NOMO-1 (cell line): Measurements from ENCODE around the gene FGD5.
"Not testable (repeated sequence)": the region's sequence is repeated elsewhere in the genome, so short reads cannot be mapped to it uniquely, and the experiment has no call there.

Experiments used
- DNase-seq, 2 experiments: peaks; one replicate each; lab custom pipeline; 2025; ENCODE audit not compliant: unreplicated experiment in 2 of 2; lab: John Stamatoyannopoulos, UW

FGD5 gene

GRCh38 chr3:14894085-14894484 lies 75.3 kb downstream of the FGD5 start:
- DNase-seq: no peak

DNA sequence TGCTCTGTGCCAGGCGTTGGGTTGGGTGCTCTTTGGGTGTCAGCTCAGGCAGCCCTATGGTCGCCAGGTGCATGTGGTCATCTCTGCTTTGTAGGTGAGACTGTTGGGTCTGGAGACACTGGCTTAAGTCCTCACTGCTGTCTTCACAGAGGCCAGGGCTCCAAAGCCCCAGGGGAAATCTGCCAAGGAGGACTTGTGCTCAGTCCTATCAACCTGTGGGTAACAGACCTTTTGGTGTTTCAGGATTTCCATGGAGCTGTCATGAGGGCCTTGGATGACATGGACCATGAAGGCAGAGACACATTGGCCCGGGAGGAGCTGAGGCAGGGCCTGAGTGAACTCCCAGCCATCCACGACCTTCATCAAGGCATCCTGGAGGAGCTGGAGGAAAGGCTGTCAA lies 78.5 kb downstream of the FGD5 start:
- DNase-seq: no peak

GRCh38 chr3:14898929-14899328 lies 80.2 kb downstream of the FGD5 start:
- no peak for DNase-seq

GRCh38 chr3:14899993-14900618 lies 81.3 kb downstream of the FGD5 start:
- no peak for DNase-seq

DNA sequence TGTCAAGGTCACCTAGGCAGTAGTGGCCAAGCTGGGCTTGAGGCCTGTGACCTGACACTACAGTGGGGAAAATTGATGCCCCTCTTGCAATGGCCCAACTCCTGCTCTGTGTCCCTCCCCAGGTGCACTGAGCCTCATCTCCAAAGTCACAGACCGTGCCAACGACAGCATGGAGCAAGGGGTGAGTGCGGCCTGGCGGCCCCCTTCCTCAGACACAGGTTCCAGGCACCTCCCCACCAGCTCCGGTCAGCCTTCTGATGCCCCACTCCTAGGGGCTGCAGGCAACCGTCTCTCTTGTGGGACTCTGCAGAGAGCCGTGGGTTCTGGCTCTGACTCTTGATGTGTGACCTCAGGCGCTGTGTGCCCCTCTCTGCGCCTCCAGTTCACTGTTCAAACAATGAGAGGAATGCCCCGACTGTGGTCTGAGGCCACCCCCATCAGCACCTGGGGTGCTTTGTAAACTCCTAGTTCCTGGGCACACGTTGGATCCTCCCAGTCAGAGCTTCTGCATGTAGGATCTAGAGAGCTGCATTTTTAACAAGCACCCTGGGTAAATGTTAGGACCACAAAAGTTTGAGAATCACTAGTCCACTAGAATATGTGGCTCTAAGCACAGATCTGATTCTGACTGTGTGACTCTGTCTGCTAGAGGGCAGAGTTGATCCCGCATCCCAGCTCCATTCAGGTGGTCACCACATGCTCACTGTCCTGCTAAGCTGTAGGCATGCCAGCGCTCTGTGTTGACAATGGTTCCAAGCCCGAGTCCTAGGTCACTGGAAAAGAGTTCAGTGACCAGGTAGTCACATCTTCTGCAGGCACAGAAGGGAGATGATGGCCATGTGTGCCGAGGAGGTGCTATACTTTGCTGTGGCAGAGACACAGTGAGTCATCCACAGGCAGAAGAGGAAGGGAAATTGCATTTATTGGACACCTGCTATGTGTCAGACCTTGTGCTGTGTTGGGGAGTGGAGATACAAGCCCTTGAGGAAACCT lies 82.4 kb downstream of the FGD5 start:
- no peak for DNase-seq

- no peak for DNase-seq
These were observed 84.0 kb downstream of the FGD5 start for GRCh38 chr3:14902719-14903118.

- not testable (repeated sequence) for DNase-seq
These were observed 84.7 kb downstream of the FGD5 start for GRCh38 chr3:14903501-14903900.

- DNase-seq: no peak
These were observed 86.4 kb downstream of the FGD5 start for GRCh38 chr3:14905055-14905657.

DNA sequence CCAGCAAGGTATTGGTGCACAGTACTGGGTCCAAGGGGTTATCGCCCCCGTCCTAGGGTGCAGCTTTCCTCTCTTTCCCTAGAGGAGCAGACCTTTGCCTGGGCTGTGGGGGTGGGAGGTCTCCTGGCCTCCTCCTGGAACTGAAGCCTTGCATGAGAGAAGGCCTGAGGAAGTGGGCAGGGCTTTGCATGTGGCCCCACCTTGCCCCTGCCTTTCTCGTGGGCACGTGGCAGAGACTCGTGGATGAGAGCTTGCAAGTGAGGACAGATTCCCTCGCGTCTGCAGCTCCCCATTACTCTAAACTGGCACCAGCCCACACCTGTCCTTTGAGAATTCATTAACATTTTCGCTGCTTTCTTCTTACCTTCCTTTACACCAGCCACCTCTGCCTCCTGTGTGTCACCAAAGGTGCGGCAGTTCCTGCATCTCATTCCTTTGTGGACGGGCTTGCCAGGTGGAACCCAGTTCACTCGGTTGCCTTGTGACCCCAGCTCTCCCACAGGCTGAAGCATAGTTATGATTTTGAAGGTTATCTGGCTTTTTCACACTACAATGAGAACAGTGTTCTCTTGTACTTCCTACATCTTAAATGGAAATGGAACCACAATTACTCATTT lies 87.7 kb downstream of the FGD5 start:
- DNase-seq: no peak

DNA sequence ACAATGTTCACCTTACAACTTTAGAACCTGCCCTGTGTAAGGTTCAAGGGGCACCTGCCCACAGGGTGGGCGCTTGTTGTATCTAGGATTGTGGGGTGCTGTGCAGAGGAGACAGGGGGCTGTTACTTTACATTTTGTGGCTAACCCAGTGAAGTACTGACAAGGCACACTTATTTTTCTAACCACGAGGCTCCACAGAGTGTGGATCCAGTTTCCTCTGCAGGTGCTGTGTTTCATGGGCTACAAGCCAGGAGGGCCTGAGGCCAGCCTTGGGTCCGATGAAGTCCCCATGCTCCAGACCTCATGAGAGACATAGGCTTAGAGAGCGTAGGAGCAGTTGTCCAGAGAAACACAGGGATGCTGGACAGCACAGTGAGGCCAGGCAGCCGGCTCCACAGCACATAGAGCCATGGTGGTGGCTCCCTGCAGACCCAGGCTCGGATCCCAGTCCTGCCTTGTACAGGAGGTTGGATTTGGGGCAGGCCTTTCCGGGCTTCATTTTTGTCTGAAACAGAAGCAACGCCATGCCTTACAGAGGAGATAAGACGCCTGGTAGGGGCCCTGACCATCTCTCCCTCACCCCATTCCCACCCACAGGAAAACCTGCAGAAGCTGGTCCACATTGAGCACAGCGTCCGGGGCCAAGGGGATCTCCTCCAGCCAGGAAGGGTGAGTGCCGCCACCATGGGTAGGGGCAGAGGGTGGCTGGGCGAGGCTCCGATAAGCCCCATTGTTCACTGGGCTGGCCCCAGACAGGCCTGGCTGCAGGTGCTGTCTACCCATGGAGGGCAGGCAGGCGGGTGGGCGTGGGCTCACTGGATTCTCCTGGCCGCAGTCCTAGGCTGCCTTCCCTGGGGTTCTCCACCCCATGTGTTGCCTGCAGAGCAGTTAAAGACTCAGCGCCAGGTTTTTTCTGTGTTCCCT lies 88.5 kb downstream of the FGD5 start:
- DNase-seq: no peak

DNA sequence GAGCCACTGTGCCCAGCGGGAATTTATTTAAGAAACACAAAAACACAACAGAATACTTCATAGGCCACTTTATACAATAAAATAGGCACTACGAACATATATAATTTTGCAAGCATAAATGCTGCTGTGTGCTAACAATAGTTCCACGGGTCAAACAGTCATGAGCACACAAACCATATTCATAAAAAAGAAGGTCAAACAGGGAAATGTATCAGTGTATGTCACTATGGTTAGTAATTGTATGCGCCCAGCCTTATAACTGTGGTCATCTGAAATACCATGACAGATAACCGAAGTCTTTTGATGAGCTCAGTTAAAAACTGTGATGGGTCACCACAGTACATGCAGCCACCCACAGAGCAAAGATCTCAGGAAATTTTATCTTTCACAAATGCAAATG lies 90.5 kb downstream of the FGD5 start:
- no peak for DNase-seq

- no peak for DNase-seq
These were observed 92.9 kb downstream of the FGD5 start for GRCh38 chr3:14911651-14912050.

DNA sequence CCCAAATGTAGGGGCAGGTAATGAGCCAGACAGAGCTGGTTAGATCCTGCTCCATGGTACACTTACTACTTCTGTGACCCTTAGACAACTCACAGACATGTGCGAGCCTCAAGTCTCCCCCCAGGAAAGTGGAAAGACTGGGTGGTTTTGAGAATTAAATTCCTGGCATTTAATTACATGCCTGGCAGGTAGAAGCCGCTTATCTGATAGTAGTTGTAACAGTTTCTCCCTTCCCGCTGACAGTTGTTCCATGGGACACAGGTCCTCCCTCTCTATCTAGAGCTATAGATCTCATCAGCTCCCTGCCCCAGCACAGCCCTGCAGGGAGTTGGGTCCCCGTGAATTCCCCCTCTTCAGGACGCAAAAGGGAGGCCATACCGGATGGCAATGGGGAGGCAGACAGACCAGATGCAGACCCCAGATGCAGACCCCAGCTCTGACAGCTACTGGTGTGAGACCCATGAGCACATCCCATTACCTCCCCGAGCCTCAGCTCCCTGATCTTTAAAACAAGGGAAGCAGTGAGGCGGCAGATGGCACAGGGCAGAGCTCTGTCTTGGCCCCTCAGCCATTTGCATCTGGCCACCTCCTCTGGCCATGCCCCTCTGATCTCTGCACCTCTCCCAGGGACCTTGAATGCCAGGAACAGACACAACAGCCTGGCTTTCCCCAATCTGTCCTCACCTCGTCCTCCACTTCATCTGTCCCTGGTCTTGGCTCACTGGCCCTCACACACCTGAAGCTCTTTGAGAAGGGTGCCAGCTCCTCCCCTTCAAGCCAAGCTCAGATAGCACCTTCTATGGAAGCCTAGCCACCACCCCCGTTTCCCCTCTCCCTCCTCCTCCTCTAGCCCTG lies 94.5 kb downstream of the FGD5 start:
- DNase-seq: no peak

DNA sequence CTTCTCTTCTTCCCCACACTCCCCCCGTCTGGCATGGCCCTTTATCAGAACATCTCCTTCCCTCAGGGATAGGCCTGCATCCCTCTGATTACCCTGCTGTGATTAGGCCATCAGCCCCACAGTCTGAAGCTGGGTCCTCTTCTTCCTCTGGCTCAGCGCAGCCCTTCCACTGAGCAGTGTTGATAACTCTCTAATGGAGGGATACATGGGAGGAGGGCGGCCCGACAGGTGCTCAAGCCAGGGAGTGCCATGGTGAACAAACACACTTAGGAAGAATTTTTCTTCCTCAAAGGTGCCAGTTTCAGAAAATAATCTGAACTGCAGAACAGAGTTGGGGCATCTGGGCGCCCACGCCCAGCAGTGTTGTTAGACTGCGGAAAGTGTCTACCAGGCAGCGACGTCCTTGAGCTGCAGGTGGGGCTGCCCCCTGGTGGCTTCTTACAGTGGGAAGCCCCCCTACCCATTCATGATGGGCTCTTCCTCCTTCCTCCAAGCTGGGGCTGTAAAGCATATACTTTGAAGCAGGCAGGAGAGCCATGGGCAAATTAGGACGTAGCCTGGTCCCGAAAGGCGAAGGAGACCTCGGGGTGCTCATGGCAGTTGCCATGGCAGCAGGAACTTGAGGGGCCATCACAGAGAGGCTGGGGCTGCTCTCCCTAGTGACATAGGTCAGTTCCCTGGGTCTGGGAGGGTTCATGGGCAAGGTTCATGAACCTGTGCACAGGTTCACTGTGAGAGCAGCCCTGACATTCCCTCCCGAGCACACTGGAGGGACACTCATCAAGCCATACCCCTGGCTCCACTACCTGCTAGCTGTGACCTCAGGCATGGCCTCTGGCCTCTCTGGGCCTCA lies 95.4 kb downstream of the FGD5 start:
- DNase-seq: no peak

GRCh38 chr3:14914779-14915117 lies 96.0 kb downstream of the FGD5 start:
- DNase-seq: no peak

DNA sequence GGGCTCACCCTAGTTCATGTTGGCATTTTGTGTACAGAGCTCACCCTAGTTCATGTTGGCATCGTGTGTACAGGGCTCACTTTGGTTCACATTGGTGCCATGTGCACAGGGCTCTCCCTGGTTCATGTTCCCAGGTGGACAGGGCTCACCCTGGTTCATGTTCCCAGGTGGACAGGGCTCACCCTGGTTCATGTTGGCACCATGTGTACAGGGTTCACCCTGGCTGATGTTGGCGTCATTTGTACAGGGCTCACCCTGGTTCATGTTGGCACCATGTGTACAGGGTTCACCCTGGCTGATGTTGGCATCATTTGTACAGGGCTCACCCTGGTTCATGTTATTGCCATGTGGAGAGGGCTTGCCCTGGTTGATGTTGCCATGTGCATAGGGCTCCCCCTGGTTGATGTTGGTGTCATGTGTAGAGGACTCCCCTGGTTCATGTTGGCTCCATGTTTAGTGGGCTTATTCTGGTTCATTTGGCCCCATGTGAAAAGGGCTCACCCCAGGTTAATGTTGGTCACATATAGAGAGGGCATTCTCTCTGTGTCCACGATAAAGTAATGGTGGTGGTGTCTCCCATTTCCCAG lies 97.0 kb downstream of the FGD5 start:
- no peak for DNase-seq

- no peak for DNase-seq
These were observed 99.6 kb downstream of the FGD5 start for GRCh38 chr3:14918356-14918860.

- DNase-seq: no peak
These were observed 101.8 kb downstream of the FGD5 start for GRCh38 chr3:14920536-14920935.
